Measurements from ENCODE around the gene CFTR. TPM values are rescaled to one million over a fixed set of nuclear protein-coding genes. Genes with fewer than 3 reads are reported as not detected.

CFTR gene
- total RNA-seq, 4 donors from 2014 or later, result 36.4 to 72.7 (median 49.7) TPM

- Histone ChIP-seq H3K4me3 (no peak overlapping the region), H3K36me3 (no peaks in the 10 kb centered on the region), H3K4me1 (peaks cover 0 to 4% (median 0%) of the 10 kb centered on the region in 4 donors), H3K27me3 (no peaks in the 10 kb centered on the region), H3K27ac (no peak overlapping the region), H3K9me3 (no peaks in the 10 kb centered on the region)
- TF ChIP-seq POLR2A (IDR thresholded peaks at IDR 0.05), result no peak
- no peak for TF ChIP-seq CTCF (IDR thresholded peaks at IDR 0.05)
- DNase-seq, result no peak
Observed at GRCh38 chr7:117476557-117477215, 3.1 kb upstream of the CFTR start.

GRCh38 chr7:117478836-117479224 lies 995 bp upstream of the CFTR start:
- peak overlapping the region in 3 of 4 donors; percentile 47 to 86 (median 67) for H3K27ac ChIP-seq
- peaks cover 0 to 4% (median 0%) of the 10 kb centered on the region in 4 donors for H3K4me1 ChIP-seq

GRCh38 chr7:117480055-117480362 lies 184 bp downstream of the CFTR start:
- Histone ChIP-seq H3K27ac (peak overlapping the region in 2 of 4 donors; percentile 67 to 86), H3K4me3 (peak overlapping the region in 3 of 4 donors; percentile 29 to 59 (median 56)), H3K36me3 (no peaks in the 10 kb centered on the region), H3K27me3 (no peaks in the 10 kb centered on the region), H3K4me1 (peaks cover 0 to 4% (median 0%) of the 10 kb centered on the region in 4 donors), H3K9me3 (no peaks in the 10 kb centered on the region)
- no peak for DNase-seq
- TF ChIP-seq POLR2A (IDR thresholded peaks at IDR 0.05), result no peak
- no peak for TF ChIP-seq CTCF (IDR thresholded peaks at IDR 0.05)

More at GRCh38 chr7:117478836-117479224, 995 bp upstream of the CFTR start:
- Histone ChIP-seq H3K36me3 (no peaks in the 10 kb centered on the region), H3K4me3 (peak overlapping the region in 2 of 4 donors; percentile 56 to 59), H3K27me3 (no peaks in the 10 kb centered on the region), H3K9me3 (no peaks in the 10 kb centered on the region)
- TF ChIP-seq POLR2A (IDR thresholded peaks at IDR 0.05) (no peak), CTCF (IDR thresholded peaks at IDR 0.05) (no peak)
- no peak for DNase-seq

- no peak for DNase-seq
- no peaks in the 10 kb centered on the region for H3K27me3 ChIP-seq
- TF ChIP-seq POLR2A (IDR thresholded peaks at IDR 0.05) (peak in 1 of 2 donors; percentile 13), CTCF (IDR thresholded peaks at IDR 0.05) (peak in 3 of 6 experiments; percentile 23 to 42 (median 29))
- H3K4me1 ChIP-seq, result peaks cover 0 to 4% (median 0%) of the 10 kb centered on the region in 4 donors
- no peaks in the 10 kb centered on the region for H3K9me3 ChIP-seq
- H3K36me3 ChIP-seq, result no peaks in the 10 kb centered on the region
- H3K27ac ChIP-seq, result peak overlapping the region in 1 of 4 donors; percentile 6
- H3K4me3 ChIP-seq, result peak overlapping the region in 2 of 4 donors; percentile 56 to 59
Observed at GRCh38 chr7:117480978-117481377, 1.2 kb downstream of the CFTR start.

- no peaks in the 10 kb centered on the region for H3K36me3 ChIP-seq
- H3K4me3 ChIP-seq, result no peak overlapping the region
- H3K4me1 ChIP-seq, result no peaks in the 10 kb centered on the region
- peak overlapping the region in 1 of 4 donors; percentile 12 for H3K27ac ChIP-seq
- H3K9me3 ChIP-seq, result no peaks in the 10 kb centered on the region
- no peak for DNase-seq
- TF ChIP-seq CTCF (IDR thresholded peaks at IDR 0.05) (no peak), POLR2A (IDR thresholded peaks at IDR 0.05) (no peak)
- no peaks in the 10 kb centered on the region for H3K27me3 ChIP-seq
Observed at GRCh38 chr7:117485118-117485620, 5.3 kb downstream of the CFTR start.

Data from Peyer's patch (tissue), 4 donors.